Measurements from ENCODE around the gene CUEDC1. TPM values are rescaled to one million over a fixed set of nuclear protein-coding genes. Genes with fewer than 3 reads are reported as not detected.

Gene CUEDC1
- total and polyA plus RNA-seq, 2 of the 13 experiments (the other 11 are each of a cell fraction or from before 2014, with no cell fraction given), result 7.4 to 12.9 TPM

GRCh38 chr17:57995076-57995956, 40.1 kb upstream of the CUEDC1 start (continued):
- TF ChIP-seq, protein P1, sequence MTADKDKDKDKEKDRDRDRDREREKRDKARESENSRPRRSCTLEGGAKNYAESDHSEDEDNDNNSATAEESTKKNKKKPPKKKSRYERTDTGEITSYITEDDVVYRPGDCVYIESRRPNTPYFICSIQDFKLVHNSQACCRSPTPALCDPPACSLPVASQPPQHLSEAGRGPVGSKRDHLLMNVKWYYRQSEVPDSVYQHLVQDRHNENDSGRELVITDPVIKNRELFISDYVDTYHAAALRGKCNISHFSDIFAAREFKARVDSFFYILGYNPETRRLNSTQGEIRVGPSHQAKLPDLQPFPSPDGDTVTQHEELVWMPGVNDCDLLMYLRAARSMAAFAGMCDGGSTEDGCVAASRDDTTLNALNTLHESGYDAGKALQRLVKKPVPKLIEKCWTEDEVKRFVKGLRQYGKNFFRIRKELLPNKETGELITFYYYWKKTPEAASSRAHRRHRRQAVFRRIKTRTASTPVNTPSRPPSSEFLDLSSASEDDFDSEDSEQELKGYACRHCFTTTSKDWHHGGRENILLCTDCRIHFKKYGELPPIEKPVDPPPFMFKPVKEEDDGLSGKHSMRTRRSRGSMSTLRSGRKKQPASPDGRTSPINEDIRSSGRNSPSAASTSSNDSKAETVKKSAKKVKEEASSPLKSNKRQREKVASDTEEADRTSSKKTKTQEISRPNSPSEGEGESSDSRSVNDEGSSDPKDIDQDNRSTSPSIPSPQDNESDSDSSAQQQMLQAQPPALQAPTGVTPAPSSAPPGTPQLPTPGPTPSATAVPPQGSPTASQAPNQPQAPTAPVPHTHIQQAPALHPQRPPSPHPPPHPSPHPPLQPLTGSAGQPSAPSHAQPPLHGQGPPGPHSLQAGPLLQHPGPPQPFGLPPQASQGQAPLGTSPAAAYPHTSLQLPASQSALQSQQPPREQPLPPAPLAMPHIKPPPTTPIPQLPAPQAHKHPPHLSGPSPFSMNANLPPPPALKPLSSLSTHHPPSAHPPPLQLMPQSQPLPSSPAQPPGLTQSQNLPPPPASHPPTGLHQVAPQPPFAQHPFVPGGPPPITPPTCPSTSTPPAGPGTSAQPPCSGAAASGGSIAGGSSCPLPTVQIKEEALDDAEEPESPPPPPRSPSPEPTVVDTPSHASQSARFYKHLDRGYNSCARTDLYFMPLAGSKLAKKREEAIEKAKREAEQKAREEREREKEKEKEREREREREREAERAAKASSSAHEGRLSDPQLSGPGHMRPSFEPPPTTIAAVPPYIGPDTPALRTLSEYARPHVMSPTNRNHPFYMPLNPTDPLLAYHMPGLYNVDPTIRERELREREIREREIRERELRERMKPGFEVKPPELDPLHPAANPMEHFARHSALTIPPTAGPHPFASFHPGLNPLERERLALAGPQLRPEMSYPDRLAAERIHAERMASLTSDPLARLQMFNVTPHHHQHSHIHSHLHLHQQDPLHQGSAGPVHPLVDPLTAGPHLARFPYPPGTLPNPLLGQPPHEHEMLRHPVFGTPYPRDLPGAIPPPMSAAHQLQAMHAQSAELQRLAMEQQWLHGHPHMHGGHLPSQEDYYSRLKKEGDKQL (CRISPR knock-in tag; IDR thresholded peaks at IDR 0.05; ENCODE audit: low read depth), result no peak
- TF ChIP-seq ZNF703 (CRISPR knock-in tag; IDR thresholded peaks at IDR 0.05; ENCODE audit: borderline replicate concordance), result no peak
- TF ChIP-seq HMG20B (CRISPR knock-in tag; conservative IDR thresholded peaks at IDR 0.05), result no peak
- TF ChIP-seq, protein P2, sequence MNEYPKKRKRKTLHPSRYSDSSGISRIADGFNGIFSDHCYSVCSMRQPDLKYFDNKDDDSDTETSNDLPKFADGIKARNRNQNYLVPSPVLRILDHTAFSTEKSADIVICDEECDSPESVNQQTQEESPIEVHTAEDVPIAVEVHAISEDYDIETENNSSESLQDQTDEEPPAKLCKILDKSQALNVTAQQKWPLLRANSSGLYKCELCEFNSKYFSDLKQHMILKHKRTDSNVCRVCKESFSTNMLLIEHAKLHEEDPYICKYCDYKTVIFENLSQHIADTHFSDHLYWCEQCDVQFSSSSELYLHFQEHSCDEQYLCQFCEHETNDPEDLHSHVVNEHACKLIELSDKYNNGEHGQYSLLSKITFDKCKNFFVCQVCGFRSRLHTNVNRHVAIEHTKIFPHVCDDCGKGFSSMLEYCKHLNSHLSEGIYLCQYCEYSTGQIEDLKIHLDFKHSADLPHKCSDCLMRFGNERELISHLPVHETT (CRISPR knock-in tag; conservative IDR thresholded peaks at IDR 0.05), result no peak
- no peak for TF ChIP-seq ARID2 (CRISPR knock-in tag; IDR thresholded peaks at IDR 0.05; ENCODE audit: borderline replicate concordance)
- peak; percentile 68; the same call in 1 of the 2 replicates for TF ChIP-seq ZNF354B (CRISPR knock-in tag; IDR thresholded peaks at IDR 0.05)
- no peak for TF ChIP-seq ATF5 (CRISPR knock-in tag; IDR thresholded peaks at IDR 0.05; ENCODE audit: low read depth)
- TF ChIP-seq SKI (IDR thresholded peaks at IDR 0.05; ENCODE audit: partially characterized antibody), result no peak
- TF ChIP-seq ZMAT3 (CRISPR knock-in tag; conservative IDR thresholded peaks at IDR 0.05), result no peak
- no peak for TF ChIP-seq JUND (CRISPR knock-in tag; IDR thresholded peaks at IDR 0.05)
- TF ChIP-seq KDM5B (CRISPR knock-in tag; IDR thresholded peaks at IDR 0.05; ENCODE audit: borderline replicate concordance), result no peak
- TF ChIP-seq HMGXB3 (CRISPR knock-in tag; IDR thresholded peaks at IDR 0.05; ENCODE audit: borderline replicate concordance), result no peak
- TF ChIP-seq, protein P3, sequence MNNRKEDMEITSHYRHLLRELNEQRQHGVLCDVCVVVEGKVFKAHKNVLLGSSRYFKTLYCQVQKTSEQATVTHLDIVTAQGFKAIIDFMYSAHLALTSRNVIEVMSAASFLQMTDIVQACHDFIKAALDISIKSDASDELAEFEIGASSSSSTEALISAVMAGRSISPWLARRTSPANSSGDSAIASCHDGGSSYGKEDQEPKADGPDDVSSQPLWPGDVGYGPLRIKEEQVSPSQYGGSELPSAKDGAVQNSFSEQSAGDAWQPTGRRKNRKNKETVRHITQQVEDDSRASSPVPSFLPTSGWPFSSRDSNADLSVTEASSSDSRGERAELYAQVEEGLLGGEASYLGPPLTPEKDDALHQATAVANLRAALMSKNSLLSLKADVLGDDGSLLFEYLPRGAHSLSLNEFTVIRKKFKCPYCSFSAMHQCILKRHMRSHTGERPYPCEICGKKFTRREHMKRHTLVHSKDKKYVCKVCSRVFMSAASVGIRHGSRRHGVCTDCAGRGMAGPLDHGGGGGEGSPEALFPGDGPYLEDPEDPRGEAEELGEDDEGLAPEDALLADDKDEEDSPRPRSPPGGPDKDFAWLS (CRISPR knock-in tag; IDR thresholded peaks at IDR 0.05; ENCODE audit: borderline replicate concordance), result no peak; the same call in 1 of the 2 replicates
- TF ChIP-seq ZNF317 (CRISPR knock-in tag; IDR thresholded peaks at IDR 0.05), result no peak

All from HepG2 (cell line).